Activated T-cell treated with anti-CD3 and anti-CD28 coated beads, Interleukin-2, amount 50 U/mL, for 48 hours (primary cell): Measurements from ENCODE around the gene SMAD7.

Experiments
- DNase-seq, 2 experiments: peaks; one replicate each; pipeline ENCODE4 v3.0.0-alpha.2; 2020

Gene SMAD7

GRCh38 chr18:48943736-48944527 is 6.8 kb downstream of the SMAD7 start:
- DNase-seq, result no peak

- no peak for DNase-seq
Measured at GRCh38 chr18:48943333-48943732, 7.4 kb downstream of the SMAD7 start.

GRCh38 chr18:48942554-48943261 is 8.1 kb downstream of the SMAD7 start:
- no peak for DNase-seq

DNA sequence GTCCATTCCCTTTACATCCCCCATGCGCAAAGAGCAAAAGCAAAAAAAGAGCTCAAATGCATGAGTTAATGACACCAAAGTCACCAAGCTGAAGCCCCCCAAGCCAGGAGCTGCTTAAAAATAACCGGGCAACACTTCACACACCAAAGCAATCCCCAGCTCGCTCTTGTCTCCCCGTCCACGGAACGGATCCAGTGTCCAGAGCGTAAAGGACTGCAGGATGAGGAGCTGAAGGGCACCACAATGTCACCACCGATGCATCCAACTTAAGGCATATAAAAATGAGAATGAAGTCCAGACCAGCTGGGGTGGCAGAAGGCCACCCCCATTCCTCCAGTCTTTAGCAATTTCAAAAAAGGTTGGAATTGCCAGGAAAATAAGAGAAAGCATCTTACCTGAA is 8.7 kb downstream of the SMAD7 start:
- DNase-seq, result no peak

GRCh38 chr18:48941672-48942071 is 9.1 kb downstream of the SMAD7 start:
- DNase-seq, result no peak

- DNase-seq, result peak; percentile 70 to 76
Measured at GRCh38 chr18:48940854-48941611, 9.7 kb downstream of the SMAD7 start.

DNA sequence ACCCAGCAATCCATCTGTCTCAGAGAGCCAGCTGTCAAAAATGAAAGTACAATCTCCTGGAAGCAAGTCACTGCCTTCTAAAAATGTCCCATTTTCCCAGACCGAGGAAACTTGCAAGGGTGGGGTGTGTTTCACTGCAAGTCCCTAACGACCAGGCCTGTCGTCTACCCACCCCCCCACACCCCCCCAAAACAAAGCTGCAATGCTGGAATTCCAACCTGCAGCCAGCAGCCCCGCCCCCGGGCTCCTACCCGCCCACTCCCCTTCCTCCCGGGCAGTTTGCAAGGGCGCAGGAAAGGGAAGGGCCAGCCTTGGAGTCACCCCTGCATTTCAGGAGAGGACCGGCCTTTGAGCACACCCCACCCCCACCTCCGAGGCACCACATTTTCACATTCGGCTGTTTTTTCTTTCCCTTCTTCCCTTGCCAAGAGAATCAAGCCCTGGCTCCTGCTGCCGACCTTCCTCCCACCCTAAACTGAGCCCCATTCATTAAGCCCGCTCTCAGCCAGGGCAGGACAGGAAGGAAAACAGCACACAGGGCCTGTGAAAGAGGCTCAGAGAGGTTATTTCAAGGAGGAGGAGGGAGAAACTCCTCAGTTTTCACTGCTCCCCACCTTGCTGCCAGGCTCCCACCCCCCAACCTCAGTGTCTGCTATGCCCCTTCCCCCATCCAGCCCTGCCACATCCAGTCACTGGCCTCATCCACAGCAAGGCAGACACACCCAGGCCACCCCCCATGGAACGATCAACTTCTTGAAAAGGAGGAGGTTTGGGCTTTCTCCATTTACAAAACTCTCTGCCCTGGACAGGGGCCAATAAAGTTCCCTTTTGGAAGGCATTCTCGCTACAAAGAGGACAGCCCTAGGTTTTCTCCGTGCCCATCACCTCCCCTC is 11.3 kb downstream of the SMAD7 start:
- DNase-seq, result no peak

DNA sequence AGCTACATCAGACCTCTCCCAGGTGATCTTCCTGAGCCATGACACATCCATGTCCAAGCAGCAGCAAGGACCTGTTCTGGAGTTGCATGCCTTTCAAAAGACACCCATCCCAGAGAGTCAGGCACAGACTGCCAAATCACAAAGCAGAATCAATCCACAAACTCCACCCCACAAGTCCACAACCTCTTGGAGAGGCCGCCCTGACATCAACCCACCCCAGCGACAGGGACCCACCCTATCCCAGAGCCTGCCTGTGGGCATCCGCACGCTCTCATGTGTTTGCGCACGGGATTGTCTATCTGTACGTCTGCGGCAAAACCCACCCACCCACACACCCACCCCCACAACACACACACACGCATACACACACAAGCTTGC is 11.9 kb downstream of the SMAD7 start:
- no peak for DNase-seq

GRCh38 chr18:48937869-48938750 is 12.7 kb downstream of the SMAD7 start:
- no peak for DNase-seq

- no peak for DNase-seq
Measured at GRCh38 chr18:48935433-48935774, 15.4 kb downstream of the SMAD7 start.

DNA sequence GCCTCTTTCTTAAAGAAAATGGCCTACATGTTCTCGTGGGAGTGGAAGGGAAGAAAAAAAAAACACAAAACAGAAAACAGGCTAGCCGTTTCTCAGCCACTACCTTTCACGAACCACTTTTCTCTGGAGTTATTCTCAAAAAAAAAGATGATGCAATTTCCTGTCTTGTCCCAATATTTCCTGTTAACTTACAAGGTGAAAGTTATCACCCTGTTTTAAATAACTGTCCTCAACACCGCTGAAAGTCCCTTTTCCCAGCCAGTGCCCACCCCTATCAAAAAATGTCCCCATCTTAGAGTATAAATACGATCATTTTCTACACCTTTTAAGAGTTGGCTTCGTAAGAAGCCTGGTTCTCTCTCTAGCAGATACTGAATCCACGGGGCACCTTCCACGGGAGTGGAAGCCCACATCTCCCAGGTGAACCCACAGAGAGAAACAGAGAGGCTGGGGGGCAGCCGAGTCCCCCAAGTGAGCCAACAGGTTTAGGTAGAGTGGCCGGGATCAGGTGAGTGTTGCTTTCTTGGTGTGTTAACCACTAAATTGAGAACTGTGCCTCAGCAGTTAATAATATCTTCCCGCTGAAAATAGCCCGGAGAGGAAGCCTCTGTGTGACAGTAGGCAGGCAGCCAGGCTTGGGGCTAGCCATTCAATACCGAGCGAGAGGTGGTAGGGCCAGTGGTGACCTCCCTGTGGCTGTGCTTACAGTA is 15.9 kb downstream of the SMAD7 start:
- DNase-seq, result peak in 1 of 2 experiments; percentile 41

DNA sequence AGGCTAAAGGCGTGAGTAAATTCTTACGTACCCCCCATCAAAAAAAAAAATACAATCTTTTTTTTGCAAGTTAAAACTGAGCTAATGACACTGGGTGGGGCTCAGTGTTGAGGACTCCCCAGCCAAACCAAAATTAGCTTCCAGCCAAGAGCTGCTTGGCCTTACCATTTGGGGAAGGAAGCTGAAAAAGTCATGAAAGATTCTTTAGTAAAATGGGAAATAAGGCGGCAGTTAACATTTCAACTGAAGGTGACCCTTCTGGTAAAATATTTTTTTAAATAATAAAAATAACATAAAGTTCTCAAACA is 16.4 kb downstream of the SMAD7 start:
- no peak for DNase-seq

DNA sequence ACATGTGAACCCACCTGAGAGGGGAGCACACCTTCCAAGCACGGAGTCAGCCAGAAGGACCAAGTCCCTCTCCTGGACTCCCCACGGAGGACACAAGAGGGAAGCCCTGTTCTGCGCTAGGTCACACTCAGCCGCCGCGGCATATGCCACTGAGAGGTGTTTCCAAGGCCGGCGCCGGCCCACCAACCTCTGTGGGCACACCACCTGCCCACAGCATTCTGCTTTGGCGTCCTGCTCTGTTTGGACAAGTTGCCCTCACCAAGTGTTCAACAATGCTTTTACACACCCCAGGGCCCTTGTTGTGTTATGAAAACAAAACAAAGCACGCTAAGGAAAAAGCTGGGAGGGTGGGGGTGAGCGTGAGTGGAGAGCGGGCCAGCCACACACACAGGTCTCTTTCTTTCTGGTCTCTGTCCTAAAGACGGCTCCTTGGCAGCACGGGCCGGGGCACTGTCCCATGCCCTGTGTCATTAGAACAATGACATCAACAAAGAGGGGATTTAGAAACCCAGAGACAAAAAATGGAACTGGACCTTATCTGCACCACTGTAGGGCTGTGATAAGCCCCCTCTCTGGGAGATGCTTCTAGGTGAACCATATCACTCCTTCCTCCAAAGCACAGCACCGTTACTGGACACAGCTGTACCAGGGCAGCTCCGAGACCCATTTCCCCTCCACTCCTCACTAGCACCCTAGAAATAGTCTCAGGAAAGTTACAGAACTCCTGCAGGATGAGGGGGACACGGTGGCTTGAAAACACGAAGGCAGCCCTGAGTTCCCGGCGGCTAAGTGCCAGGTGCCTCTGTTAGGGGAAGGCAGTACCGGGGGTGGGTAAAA is 17.0 kb downstream of the SMAD7 start:
- no peak for DNase-seq

GRCh38 chr18:48932822-48933510 is 17.8 kb downstream of the SMAD7 start:
- DNase-seq, result no peak

GRCh38 chr18:48932462-48932818 is 18.3 kb downstream of the SMAD7 start:
- peak in 1 of 2 experiments; percentile 52 for DNase-seq

- peak; percentile 67 to 77 for DNase-seq
Measured at GRCh38 chr18:48931680-48932461, 18.9 kb downstream of the SMAD7 start.

- no peak for DNase-seq
Measured at GRCh38 chr18:48930926-48931325, 19.8 kb downstream of the SMAD7 start.

DNA sequence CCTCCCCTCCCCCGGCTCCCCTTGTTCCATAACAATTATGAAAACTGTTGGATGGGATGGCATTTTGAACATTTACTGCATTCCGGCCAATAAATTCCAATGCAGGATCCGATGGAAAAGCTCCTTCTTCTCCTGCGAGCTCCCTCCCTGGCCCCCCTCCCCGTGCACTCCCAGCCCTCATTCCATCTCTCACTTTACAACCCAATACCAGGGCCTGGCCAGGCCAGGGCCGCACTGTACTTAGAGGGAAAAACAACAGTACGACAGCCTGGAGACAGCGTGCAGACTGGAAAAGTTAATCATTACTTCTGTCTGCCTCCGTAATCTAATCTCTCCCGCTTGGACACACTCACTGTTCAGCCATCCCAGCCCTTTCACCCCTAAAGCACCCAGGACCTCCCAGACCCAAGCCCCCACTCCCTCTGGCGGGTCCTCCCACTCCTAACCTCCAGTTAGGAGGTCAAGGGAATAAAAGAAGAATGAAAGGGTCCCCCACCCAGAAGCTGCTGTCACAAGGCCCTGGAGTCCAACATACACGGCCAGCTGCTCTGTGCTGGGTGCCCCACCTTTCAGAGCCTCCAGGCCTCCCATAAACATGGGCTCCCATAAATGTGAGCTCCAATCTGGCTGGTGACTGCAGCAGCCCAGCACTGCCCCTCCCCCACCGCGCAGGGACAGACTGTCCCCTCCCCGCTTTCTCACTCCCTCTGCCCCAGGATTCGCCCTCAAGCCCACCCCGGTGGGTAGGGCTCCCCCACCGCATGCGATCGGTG is 20.6 kb downstream of the SMAD7 start:
- no peak for DNase-seq
